HG02870 (cell line): ENCODE data around the gene TBL1X.

ENCODE experiments used
- ATAC-seq: cut with Tn5 transposase; IDR thresholded peaks from one replicate; pipeline ENCODE4 v1.9.1; 2021; ENCODE audit warnings: mild to moderate bottlenecking, moderate library complexity; ENCODE audit not compliant: unreplicated experiment

The TBL1X gene

DNA sequence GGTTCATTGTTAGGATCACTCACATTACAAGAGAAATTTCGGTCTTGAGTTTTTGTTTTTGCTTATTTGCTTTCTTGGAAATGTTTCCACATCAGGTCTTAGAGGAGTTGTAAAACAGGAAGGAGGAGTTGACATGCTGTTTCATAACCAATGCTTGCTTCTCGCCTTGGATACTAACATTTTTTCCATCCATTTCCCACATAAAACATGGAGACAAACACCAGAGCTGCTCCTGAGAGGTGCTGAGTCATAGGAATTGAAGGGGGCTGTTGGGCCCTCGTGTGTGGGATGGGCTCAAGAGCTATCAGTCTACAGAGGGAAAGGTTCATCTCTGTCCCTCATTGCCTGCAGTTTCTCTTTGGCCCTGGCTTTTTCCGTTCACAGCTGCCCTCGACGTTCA lies 29.9 kb downstream of the TBL1X start:
- ATAC-seq = no peak

DNA sequence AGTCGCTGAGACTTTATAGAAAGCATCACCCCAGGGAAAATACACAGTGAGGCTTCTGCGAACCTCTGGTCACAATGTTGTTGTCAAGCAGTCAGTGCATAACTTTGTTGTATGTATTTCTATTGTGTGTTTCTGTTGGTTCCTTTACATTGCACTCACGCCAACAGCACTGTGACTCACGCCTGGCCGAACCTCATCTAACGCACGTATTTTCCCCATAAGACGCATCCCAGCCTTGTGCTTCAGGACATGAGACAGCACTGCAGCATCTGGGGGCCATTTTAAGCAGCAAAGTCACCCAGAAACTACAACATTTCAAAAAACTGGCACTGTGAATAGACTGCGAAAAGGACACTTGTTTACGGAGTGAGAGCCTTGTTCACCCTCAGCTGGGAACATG lies 30.6 kb downstream of the TBL1X start:
- no peak for ATAC-seq

DNA sequence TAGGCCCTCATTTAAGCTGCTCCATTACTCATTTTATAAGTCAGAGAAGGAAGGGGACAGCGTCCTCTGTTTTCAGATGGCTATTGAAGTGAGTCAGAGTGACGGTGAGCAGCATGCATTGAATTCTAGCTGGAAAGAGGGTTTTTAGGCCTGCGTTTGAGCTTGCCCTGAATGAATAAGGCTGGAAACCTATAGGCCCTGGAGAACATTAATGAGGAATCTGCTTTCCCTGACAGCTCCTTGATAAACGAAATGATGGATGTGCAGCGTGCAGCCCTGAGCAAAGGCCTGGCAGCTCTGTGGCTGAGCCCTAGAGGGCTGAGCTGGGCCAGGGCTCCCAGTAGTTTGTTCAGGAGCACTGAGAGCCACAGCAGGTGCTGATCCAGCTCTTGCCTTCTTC lies 33.4 kb downstream of the TBL1X start:
- no peak for ATAC-seq

DNA sequence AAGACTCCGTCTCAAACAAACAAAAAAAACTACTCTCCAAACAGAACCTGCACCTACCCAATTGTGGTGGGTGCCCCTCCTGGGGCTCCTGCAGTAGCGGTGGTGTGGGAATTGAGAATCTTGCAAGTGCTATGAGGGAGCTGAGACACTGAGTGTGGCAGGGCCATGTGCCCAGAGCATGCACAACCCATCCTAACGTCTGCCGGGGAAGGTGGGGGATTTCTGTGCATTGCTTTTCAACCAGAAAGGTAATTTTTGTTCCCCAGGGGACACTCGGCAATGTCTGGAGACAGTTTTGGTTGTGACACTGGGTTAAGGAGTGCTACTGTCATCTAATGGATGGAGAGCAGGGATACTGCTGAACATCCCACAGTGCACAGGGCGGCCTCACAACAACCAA lies 35.7 kb downstream of the TBL1X start:
- no peak for ATAC-seq

DNA sequence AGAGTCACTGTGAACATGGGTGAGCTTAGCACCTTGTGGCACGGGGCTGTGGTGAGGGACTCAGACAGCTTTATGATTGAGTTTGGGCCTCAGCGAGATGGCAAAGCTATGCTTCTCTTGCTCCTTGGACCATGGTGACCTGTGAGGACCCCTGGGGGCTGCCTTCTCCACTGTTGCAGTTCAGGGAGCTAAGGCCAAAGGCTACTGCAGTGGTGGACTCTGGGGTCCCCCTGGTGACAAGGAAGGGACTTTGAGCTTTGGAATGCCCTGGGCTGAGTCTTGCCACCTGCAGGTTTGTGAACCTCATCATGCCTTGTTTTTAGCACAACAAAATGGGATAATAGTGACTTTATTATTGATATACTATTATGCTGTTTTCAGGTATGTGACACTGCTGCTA lies 36.5 kb downstream of the TBL1X start:
- no peak for ATAC-seq

DNA sequence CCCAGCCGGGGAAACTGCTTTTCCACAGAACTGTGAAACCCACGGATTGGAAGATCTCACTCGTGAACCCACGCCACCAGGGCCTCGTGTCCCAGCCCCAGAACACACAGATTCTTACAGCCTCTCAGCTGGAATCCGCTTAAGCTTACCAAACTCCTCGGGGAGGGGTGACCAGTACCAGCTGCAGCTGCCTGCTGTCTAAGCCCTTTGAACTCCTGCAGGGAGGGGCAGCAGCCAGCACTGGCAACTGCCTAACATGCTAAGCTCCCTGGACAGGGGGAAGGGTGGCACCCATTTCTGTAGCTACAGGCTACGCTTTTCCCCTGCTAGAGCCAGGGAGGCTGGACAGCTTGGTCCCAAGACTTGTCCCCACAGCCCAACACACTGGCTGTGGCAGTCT lies 38.4 kb downstream of the TBL1X start:
- no peak for ATAC-seq

DNA sequence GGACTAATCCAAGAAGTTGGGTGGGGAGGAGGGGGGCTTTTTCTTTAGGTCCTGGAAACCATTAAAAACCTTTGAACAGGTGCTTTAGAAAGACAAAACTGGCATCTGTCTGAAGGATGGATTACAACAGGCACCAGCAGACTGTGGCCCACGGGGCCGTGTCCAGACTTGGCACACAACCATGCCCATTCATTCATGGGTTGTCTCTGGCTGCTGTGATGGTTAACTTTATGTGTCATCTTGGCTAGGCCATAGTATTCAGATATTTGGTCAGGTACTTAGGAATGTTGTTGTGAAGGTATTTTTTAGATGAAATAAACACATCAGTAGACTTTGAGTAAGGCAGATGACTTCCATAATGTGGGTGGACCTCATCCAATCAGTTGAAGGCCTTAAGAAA lies 45.5 kb downstream of the TBL1X start:
- no peak for ATAC-seq

DNA sequence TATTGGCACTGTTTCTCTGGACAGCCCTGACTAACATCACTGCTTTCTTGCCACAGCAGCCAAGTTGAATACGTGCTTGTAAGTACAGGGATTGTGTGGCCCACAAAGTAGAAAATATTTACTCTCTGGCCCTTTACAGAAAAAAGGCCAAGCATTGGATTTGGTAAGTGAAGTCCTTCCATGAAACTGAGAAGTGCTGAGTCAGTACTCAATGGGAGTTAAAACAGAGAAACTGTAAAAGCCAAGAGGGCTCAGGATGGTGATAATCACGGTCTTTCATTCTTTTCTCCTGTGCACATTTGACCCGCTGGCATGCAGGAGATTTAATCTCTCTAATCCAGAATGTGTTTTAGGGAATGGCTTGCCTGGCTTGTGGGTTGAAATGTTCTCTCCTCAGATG lies 46.1 kb downstream of the TBL1X start:
- ATAC-seq = no peak

DNA sequence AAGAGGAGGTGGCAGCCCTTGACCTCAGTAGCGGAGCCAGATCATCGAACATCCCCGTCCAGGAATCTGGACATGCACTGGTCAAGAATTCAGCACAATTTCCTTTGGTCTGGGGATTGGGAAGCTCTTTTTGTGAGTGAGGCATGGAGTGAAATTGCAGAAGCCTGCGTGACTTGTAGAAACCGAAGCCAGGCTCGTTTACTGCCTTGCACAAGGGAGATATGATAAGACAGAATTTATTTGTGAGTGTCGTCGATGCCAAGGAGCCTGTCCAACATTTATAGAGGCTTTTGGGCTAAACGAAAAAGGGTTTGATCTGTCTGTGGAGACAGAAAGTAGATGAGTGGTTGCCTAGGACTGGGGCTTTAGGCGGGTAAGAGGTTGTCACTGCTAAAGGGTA lies 50.6 kb downstream of the TBL1X start:
- no peak for ATAC-seq

DNA sequence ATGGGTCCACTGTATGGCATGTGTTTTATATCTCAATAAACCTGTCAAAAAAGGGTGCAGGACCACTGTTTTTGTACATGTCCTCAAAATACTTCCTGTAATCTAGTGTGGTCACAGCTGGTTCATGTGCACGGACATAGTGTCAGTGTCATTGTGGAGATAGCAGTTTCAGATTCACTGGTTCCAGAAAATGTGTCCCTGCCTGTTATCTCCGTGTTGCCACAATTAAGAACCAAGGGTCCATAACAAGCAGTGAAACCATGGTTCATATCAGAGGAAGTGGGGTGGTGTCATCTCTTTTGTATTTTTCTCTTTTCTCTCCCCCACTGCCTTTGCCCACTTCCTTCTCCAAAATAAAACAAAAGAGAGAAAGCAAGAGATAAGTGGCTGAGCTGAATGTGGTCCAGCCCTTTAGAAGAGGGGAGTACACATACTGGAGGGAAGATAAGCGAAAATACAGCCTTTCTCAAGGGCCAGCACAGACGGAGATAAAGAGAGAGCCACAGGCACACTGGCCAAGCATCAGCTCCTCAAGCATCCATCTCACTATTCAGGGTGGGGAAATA lies 51.2 kb downstream of the TBL1X start:
- ATAC-seq = peak; percentile 58

DNA sequence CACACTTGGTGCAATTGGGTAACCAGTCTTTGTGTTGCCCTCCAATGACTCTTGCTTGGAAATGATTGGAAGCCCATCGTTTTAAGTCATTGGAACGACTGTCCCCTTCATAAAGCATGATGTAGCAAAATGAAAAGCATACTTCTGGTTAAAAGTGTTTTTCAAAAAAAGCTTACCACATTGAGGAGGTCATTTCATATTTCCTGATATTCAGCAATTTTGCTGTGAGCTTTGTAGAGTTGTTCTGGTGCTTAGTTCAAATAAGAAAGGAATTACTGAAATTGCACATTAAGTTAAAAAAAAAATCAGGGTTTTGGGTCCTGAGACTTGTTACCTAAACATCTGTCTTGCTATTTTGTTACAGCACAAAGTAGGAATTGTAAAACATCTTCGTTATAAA lies 51.8 kb downstream of the TBL1X start:
- ATAC-seq = no peak

DNA sequence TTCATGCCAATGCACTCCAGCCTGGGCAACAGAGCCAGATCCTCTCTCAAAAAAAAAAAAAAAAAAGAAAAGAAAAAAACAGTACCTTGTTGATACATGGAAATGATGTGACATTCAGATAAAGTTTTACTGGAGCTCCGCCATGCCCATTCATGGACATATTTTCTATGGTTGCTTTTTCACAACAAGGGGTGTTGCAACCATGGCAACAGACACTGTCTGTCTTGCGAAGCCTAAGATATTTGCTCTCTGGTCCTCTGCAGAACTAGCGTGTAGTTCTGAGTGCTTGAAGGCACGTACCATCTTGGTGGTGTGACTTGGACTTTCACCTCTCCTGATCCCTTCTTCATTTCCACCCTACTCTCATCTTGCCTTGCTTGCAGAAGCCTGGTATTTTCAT lies 53.2 kb downstream of the TBL1X start:
- ATAC-seq = no peak

DNA sequence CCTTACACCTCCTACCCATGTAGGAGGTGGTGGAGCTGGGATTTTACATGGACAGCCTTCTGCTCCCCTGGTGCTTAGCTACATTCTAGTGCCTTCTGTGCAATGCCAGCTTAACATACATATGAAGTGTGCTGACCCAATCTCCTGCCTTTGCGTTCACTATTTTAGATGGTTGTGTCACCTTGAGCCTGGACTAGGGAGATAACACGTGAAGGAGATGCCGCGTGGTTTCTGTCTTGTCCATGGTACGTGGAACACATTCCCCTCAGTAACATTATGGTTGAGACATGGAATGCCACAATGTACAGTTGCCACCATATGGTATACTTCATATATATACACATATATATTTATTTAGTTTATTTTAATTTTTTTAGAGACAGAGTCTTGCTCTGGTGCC lies 54.0 kb downstream of the TBL1X start:
- ATAC-seq = no peak

DNA sequence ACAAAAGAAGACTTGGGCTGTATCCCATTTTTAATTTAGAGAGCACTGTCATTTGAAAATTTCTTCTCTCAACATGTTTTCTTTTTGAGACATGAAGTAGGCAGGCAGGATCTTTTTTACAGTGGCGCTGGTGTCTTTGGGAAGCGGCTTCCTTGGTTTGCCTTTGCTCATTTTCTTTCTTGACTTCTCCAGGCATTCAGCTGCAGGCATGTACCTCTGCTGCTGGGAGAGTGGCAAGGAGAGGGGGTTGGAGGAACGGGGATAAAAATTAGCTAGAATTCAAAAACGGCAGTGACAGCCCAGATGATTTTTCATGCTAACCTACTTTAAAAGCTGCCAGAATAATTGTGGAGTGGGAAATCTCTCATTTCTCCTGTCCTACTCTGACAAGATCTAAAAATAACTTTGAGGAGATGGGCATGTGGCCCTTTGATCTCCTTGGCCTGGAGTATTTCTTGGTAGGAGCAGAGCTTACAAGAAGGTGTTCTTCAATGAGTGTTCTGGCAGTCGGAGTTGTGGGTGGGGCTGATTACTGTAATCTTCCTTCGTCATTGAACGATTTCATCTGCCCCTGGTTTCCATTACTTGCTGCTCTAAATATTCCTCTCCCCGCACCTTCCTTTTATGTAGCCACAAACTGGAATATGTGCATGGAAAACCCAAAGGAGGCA lies 54.8 kb downstream of the TBL1X start:
- ATAC-seq = no peak

DNA sequence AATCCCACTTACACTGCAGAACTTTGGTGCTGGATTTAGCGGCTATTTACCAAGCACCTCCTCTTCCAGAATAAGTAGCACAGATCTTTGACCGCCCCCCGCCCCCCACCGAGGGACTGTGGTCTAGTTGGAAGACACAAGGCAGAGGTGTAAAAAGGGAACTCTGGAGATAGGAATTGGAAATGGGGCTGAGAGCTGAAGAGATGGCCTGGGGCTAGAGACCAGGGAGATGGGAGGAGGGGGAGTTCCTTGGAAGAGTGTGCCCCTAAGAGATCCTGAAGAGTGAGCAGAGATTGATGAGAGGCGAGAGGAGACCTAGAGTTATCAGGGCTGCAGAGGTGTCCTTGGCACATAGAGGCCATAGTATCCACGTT lies 55.3 kb downstream of the TBL1X start:
- no peak for ATAC-seq

DNA sequence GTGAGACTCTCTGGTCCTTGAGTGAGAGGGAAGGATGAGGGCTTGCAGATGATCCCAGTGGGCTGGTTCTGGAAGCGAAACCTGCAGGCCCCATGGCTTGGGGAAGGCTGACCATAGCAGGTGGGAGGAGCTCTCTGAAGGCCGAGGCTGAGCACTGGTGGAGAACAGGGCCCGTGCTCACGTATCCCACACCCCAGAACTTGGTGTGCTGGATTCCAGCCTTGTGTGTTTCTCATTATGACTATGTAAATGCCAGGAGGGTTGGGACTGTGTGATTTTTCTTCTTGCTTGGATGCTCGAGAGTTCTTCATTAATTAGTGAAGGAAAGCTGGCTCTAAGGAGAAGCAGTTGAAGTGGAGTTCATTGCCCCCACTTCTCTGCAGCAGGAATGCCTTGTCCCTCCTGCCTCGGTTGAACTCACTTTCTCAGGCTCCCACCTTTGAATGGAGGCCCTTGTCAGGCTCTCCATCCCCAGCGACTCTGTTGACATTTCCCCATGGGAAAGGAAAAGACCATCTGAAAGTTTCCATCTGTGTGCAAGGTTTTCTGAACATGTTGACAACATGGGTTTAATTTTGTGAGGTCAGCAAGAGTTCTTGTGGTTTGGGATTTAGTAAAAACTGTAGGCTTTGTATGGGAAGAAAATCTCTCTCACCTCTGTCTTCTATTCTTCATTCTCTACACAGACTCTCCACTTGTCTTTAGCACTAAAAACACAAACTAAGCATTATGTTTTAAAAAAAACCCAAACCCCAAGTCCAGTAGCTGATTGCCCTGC lies 57.7 kb downstream of the TBL1X start:
- no peak for ATAC-seq

DNA sequence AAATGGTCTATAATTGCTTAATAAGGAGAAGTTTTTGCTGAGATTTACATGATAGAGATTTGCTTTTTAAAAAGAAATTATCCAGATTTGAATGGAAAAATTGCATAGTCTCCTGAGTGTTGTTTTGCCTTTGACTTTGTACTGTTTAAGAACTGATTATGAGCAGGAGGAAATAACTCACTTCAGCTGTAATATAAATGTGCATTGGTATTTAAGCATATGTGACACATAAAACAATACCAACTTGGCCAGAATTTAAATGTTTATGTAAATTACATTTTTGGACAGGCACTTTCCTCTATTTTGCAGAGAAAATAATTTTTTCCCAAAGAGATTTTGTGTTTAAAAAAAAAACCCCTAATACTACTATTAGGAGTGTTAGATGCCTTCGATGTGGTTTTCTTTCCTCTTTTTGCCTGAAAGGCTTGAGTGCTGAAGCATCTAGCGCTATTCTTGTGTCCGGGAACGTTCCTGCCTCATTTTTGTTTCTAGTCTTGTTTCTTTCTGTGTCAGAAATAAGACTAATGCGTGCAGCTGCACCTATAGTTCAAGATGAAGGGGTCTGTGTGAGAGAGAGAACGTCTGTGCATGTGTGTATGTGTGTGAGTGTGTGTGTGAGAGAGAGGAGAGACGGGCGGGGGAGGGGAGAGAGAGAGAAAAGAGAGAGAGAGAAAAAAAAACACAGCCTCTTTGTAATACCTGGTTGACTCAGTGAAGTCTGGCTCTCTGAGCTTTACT lies 60.8 kb downstream of the TBL1X start:
- peak; percentile 62 for ATAC-seq

DNA sequence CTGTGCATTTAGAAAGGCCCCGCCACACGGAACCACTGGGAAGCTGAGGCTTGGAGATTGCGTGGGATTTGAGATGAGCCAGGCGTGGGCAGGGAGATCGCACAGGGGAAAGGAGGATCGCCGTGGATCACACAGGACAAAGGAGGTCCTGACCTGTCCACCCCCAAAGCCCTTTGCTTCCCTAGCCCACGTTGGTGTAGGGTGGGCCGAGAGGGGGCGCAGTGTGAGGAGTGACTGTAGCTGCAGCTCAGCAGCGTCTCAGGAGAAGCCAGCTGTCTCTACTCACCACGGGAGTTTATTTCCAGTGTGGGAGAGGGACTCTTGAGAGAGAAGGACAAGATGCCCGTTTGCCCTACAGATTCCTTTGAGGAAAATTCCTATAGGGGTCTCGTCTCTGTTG lies 62.1 kb downstream of the TBL1X start:
- no peak for ATAC-seq

DNA sequence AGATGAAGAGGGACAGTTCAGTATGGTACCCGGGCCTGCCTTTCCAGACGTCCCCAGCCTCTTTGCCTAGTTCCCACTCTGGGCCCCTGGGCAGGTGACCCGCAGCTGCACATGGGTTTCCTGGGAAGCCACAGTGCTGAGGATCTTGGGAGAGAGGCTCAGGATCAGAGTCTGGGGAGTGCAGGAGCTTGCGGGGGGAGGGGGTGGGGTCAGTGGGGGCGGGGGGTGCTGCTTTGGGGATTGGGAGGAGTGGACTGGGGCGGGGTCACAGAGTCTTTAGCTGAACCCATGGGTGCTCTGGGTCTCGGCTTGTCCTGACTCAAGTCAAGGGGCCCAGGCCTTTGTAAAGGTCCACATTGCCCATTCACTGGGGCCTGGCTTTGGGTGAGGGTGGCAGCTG lies 63.6 kb downstream of the TBL1X start:
- no peak for ATAC-seq

DNA sequence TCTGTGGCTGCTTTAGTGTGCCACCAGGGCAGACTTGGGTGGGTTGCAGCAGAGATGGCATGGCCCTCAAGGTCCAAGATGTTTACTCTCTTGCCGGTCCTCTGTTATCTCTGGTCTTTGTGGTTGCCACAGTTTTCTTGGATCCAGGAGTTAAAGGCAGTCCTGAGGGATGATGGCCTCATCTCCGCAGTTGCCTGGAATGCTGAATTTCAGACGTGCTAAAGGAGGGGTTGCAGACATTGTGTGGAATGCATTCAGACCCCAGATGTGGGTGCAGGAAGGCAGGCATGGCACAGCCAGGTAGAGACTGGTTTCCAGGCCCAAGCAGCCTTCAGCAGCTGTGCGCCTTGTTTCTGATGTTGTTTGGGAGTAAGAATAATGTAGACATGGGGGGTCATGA lies 64.4 kb downstream of the TBL1X start:
- ATAC-seq = no peak

DNA sequence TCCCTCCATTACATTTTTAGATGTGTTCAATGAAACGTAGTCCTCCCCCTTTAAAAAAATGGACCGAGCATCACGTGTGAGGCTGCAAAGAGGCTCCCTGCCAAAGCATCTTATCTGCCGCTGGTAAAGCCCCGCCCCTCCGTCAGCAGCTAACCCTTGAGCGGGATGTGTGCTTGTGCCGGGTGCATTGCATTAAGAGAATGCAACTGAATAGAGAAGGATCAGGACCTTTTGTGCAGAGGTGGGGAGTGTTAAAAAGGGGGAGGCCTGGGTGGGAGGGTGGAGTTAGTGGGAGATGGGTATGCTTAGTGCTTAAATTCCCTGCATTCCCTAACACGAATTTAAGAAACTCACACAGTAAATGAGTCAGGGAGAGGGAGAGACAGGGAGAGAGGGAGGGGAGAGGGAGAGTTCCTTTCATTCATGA lies 66.0 kb downstream of the TBL1X start:
- ATAC-seq = peak; percentile 71

DNA sequence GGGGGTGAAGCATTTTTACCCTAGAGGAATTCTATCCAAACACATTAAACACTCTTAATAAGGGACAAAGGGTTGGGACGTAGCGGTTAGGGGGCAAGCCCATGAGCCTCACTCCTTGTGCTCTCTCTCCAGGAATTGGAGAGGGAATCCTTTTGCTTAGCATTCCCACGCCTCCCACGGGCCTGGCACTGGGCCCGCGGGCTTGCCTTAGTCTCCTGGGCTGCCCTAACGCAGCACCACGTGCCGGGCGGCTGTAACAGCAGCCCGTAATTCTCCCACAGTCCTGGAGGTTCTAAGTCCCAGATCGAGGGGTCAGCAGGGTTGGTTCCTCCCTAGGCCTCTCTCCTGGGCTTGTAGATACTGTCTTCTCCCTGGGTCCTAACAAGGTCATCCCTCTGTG lies 67.5 kb downstream of the TBL1X start:
- ATAC-seq = no peak
